Astrocyte (in vitro differentiated cells and primary cell): ENCODE results near the gene PXDN. TPM values are rescaled to one million over a fixed set of nuclear protein-coding genes. Genes with fewer than 3 reads are reported as not detected.

ENCODE experiments used
- DNase-seq: peaks from one replicate; pipeline ENCODE4 v3.0.0-alpha.2; 2010; ENCODE audit warnings: low read depth
- FAIRE-seq: peaks from 2 replicates; lab custom pipeline; 2011; peaks lifted over from hg19 to GRCh38; lab: Jason Lieb, UNC
- H2AFZ ChIP-seq: 2 replicates; pipeline ENCODE4 v1.6.0; 2012; ENCODE audit warnings: low read depth, low read length, inconsistent platforms
- H3K27ac ChIP-seq: 2 replicates; pipeline ENCODE4 v1.5.1; 2011; ENCODE audit warnings: low read depth, low read length, inconsistent platforms
- H3K27me3 ChIP-seq: 2 replicates; pipeline ENCODE4 v1.6.0; 2011; ENCODE audit warnings: low read length, inconsistent platforms; ENCODE audit not compliant: insufficient read depth
- H3K36me3 ChIP-seq: 2 replicates; pipeline ENCODE4 v1.5.1; 2011; ENCODE audit warnings: low read length, inconsistent platforms; ENCODE audit not compliant: insufficient read depth
- H3K4me1 ChIP-seq: 2 replicates; pipeline ENCODE4 v1.5.1; 2011; ENCODE audit warnings: low read length, inconsistent platforms; ENCODE audit not compliant: insufficient read depth
- H3K4me2 ChIP-seq: 2 replicates; pipeline ENCODE4 v1.6.0; 2012; ENCODE audit warnings: low read length, inconsistent platforms
- H3K4me3 ChIP-seq: 2 replicates; pipeline ENCODE4 v1.5.1; 2011; ENCODE audit warnings: low read depth, mild to moderate bottlenecking, low read length, inconsistent platforms; ENCODE audit not compliant: insufficient read depth
- H3K79me2 ChIP-seq: 2 replicates; pipeline ENCODE4 v1.6.0; 2012; ENCODE audit warnings: mild to moderate bottlenecking, low read length, inconsistent platforms; ENCODE audit not compliant: insufficient read depth
- H3K9ac ChIP-seq: 2 replicates; pipeline ENCODE4 v1.6.0; 2012; ENCODE audit warnings: mild to moderate bottlenecking, low read length, inconsistent platforms
- H3K9me3 ChIP-seq: 2 replicates; pipeline ENCODE4 v1.5.1; 2012; ENCODE audit warnings: low read depth, mild to moderate bottlenecking, low read length, inconsistent platforms; ENCODE audit not compliant: insufficient read depth
- H4K20me1 ChIP-seq: 2 replicates; pipeline ENCODE4 v1.6.0; 2012; ENCODE audit warnings: low read length, inconsistent platforms; ENCODE audit not compliant: insufficient read depth
- H3K27ac Mint-ChIP-seq: one replicate; pipeline ENCODE4 v1.8.0; 2021; ENCODE audit warnings: mild to moderate bottlenecking, mixed read lengths; ENCODE audit not compliant: unreplicated experiment
- H3K27me3 Mint-ChIP-seq: one replicate; pipeline ENCODE4 v1.8.0; 2021; ENCODE audit warnings: low read depth, mixed read lengths; ENCODE audit not compliant: unreplicated experiment
- H3K36me3 Mint-ChIP-seq: one replicate; pipeline ENCODE4 v1.8.0; 2021; ENCODE audit warnings: low read depth, mixed read lengths; ENCODE audit not compliant: unreplicated experiment
- H3K4me1 Mint-ChIP-seq: one replicate; pipeline ENCODE4 v1.8.0; 2021; ENCODE audit warnings: low read depth, mixed read lengths; ENCODE audit not compliant: unreplicated experiment
- H3K4me3 Mint-ChIP-seq: one replicate; pipeline ENCODE4 v1.8.0; 2021; ENCODE audit warnings: mild to moderate bottlenecking, moderate library complexity, mixed read lengths; ENCODE audit not compliant: unreplicated experiment
- H3K9me3 Mint-ChIP-seq: one replicate; pipeline ENCODE4 v1.8.0; 2021; ENCODE audit warnings: mild to moderate bottlenecking, mixed read lengths; ENCODE audit not compliant: unreplicated experiment
- EZH2 ChIP-seq: IDR thresholded peaks from 2 replicates; pipeline ENCODE4 v1.6.1; 2012; ENCODE audit warnings: mild to moderate bottlenecking, low read length, inconsistent platforms; ENCODE audit not compliant: insufficient read depth
- total RNA-seq: library from RNA; stranded (reverse); gene quantifications from 2 replicates; pipeline ENCODE4 v1.2.1, GENCODE V29; 2021
- TF ChIP-seq, protein P1 (sequence below): IDR thresholded peaks from 2 replicates; pipeline ENCODE4 v1.5.1; 2011; ENCODE audit warnings: low read depth, mild to moderate bottlenecking, inconsistent platforms, low read length, moderate library complexity; ENCODE audit not compliant: insufficient read depth

The PXDN gene
- total RNA-seq, 1 donor from 2014 or later: 417 TPM

- no peak overlapping the region for H2AFZ ChIP-seq
- no peaks in the 10 kb centered on the region for H3K36me3 Mint-ChIP-seq
- no peaks in the 10 kb centered on the region for H3K9me3 ChIP-seq
- no peak overlapping the region for H3K4me3 ChIP-seq
- no peak overlapping the region for H3K4me2 ChIP-seq
- H3K9ac ChIP-seq: no peak overlapping the region
- H3K4me1 Mint-ChIP-seq: no peaks in the 10 kb centered on the region
- H3K4me3 Mint-ChIP-seq: no peak overlapping the region
- H3K27ac Mint-ChIP-seq: no peak overlapping the region
- FAIRE-seq: no peak
- TF ChIP-seq, protein P1, sequence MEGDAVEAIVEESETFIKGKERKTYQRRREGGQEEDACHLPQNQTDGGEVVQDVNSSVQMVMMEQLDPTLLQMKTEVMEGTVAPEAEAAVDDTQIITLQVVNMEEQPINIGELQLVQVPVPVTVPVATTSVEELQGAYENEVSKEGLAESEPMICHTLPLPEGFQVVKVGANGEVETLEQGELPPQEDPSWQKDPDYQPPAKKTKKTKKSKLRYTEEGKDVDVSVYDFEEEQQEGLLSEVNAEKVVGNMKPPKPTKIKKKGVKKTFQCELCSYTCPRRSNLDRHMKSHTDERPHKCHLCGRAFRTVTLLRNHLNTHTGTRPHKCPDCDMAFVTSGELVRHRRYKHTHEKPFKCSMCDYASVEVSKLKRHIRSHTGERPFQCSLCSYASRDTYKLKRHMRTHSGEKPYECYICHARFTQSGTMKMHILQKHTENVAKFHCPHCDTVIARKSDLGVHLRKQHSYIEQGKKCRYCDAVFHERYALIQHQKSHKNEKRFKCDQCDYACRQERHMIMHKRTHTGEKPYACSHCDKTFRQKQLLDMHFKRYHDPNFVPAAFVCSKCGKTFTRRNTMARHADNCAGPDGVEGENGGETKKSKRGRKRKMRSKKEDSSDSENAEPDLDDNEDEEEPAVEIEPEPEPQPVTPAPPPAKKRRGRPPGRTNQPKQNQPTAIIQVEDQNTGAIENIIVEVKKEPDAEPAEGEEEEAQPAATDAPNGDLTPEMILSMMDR: no peak
- no peak for TF ChIP-seq EZH2
- H3K36me3 ChIP-seq: no peaks in the 10 kb centered on the region
- no peaks in the 10 kb centered on the region for H4K20me1 ChIP-seq
- no peak for DNase-seq
- peaks cover 18% of the 10 kb centered on the region for H3K27me3 Mint-ChIP-seq
- H3K27me3 ChIP-seq: no peaks in the 10 kb centered on the region
- no peaks in the 10 kb centered on the region for H3K4me1 ChIP-seq
- H3K27ac ChIP-seq: no peak overlapping the region
- H3K79me2 ChIP-seq: no peaks in the 10 kb centered on the region
- no peaks in the 10 kb centered on the region for H3K9me3 Mint-ChIP-seq
These were observed 46.8 kb upstream of the PXDN start for GRCh38 chr2:1791006-1791605.

DNA sequence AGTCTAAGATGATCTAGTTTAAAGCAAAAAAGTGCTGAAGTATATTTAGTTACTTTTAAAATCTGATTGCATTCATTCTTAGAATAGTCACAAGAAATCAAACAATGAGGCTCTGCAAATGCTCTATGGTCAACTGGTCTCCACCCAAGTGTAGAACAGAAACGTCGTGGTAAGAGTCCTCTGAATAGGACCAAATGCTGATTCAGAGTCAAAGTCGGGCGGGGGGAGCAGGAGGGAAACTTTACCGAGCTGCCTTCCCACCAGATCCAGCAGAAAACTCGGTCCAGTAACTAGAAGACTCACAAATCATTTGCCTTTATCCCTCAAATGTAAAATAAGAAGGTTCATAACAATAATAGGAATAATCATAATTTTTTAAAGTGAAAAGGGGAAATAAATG lies 46.2 kb upstream of the PXDN start:
- no peak for FAIRE-seq
- Mint-ChIP-seq H3K36me3 (no peaks in the 10 kb centered on the region), H3K4me1 (no peaks in the 10 kb centered on the region), H3K9me3 (no peaks in the 10 kb centered on the region), H3K4me3 (no peak overlapping the region), H3K27ac (no peak overlapping the region), H3K27me3 (peaks cover 16% of the 10 kb centered on the region)
- H3K9ac ChIP-seq: no peak overlapping the region
- no peak for DNase-seq
- H3K36me3 ChIP-seq: no peaks in the 10 kb centered on the region
- no peak overlapping the region for H3K4me3 ChIP-seq
- TF ChIP-seq, protein P1: no peak
- no peak for TF ChIP-seq EZH2
- H4K20me1 ChIP-seq: no peaks in the 10 kb centered on the region
- H3K4me1 ChIP-seq: no peaks in the 10 kb centered on the region
- no peak overlapping the region for H3K4me2 ChIP-seq
- H3K9me3 ChIP-seq: no peaks in the 10 kb centered on the region
- H3K79me2 ChIP-seq: no peaks in the 10 kb centered on the region
- no peaks in the 10 kb centered on the region for H3K27me3 ChIP-seq
- no peak overlapping the region for H2AFZ ChIP-seq
- no peak overlapping the region for H3K27ac ChIP-seq

DNA sequence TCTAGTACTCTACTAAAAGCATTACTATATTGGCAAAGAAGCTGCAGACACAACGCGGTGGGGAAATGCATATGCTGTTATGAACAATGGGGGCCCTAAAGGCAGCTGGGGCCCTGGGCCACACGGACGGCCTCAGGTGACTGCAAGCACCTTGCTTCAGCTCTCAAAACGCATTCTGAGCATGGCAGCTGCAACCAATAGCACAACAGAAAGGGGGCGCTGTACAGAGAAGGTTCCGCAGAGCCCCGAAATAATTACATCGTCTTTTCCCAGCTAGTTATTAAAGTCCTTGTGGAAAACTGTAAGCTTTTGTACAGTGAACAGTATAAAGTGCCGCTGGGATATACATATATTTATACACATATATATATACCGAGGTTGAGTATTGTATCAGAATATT lies 45.3 kb upstream of the PXDN start:
- H3K4me2 ChIP-seq: no peak overlapping the region
- H4K20me1 ChIP-seq: no peaks in the 10 kb centered on the region
- no peak overlapping the region for H3K27ac ChIP-seq
- H2AFZ ChIP-seq: no peak overlapping the region
- no peaks in the 10 kb centered on the region for H3K9me3 ChIP-seq
- no peak overlapping the region for H3K27ac Mint-ChIP-seq
- FAIRE-seq: no peak
- no peak overlapping the region for H3K4me3 Mint-ChIP-seq
- TF ChIP-seq, protein P1: no peak
- no peak for TF ChIP-seq EZH2
- no peaks in the 10 kb centered on the region for H3K79me2 ChIP-seq
- no peaks in the 10 kb centered on the region for H3K4me1 Mint-ChIP-seq
- no peaks in the 10 kb centered on the region for H3K9me3 Mint-ChIP-seq
- H3K36me3 Mint-ChIP-seq: no peaks in the 10 kb centered on the region
- no peak overlapping the region for H3K9ac ChIP-seq
- H3K4me1 ChIP-seq: no peaks in the 10 kb centered on the region
- H3K27me3 Mint-ChIP-seq: peaks cover 20% of the 10 kb centered on the region
- no peak for DNase-seq
- H3K27me3 ChIP-seq: no peaks in the 10 kb centered on the region
- H3K36me3 ChIP-seq: no peaks in the 10 kb centered on the region
- no peak overlapping the region for H3K4me3 ChIP-seq
